ENCODE measurements around the gene ESYT1.

Gene ESYT1

GRCh38 chr12:56079723-56080555 is 48.1 kb upstream of the ESYT1 start, which contains the start of gene ERBB3 (continued):
- TF ChIP-seq, protein P1, sequence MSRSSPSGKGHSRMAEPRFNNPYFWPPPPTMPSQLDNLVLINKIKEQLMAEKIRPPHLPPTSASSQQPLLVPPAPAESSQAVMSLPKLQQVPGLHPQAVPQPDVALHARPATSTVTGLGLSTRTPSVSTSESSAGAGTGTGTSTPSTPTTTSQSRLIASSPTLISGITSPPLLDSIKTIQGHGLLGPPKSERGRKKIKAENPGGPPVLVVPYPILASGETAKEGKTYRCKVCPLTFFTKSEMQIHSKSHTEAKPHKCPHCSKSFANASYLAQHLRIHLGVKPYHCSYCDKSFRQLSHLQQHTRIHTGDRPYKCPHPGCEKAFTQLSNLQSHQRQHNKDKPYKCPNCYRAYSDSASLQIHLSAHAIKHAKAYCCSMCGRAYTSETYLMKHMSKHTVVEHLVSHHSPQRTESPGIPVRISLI (tag by site-specific recombination; IDR thresholded peaks at IDR 0.05), result no peak
- TF ChIP-seq ZNF76 (tag by site-specific recombination; IDR thresholded peaks at IDR 0.05; ENCODE audit: borderline replicate concordance, low read depth) (peak; percentile 76; the same call in 1 of the 2 replicates), MEIS1 (CRISPR knock-in tag; IDR thresholded peaks at IDR 0.05; ENCODE audit: borderline replicate concordance) (no peak), YY2 (tag by site-specific recombination; IDR thresholded peaks at IDR 0.05) (peak; percentile 62), PRDM6 (tag by site-specific recombination; IDR thresholded peaks at IDR 0.05) (no peak), ZNF404 (tag by site-specific recombination; IDR thresholded peaks at IDR 0.05) (no peak), ZNF843 (tag by site-specific recombination; IDR thresholded peaks at IDR 0.05) (peak; percentile 77), ZNF473 (tag by site-specific recombination; IDR thresholded peaks at IDR 0.05) (no peak), ZBTB17 (tag by site-specific recombination; IDR thresholded peaks at IDR 0.05) (peak; percentile 100), ZNF518A (tag by site-specific recombination; conservative IDR thresholded peaks at IDR 0.05; ENCODE audit: low read depth) (no peak), ZNF10 (tag by site-specific recombination; IDR thresholded peaks at IDR 0.05) (peak; percentile 49; the same call in 1 of the 2 replicates), ZNF530 (tag by site-specific recombination; IDR thresholded peaks at IDR 0.05; ENCODE audit: low read depth) (no peak), ZNF350 (tag by site-specific recombination; IDR thresholded peaks at IDR 0.05) (no peak), ZNF791 (tag by site-specific recombination; IDR thresholded peaks at IDR 0.05) (no peak), BCL11A (tag by site-specific recombination; IDR thresholded peaks at IDR 0.05; ENCODE audit: low read depth) (peak; percentile 94), ZNF184 (tag by site-specific recombination; IDR thresholded peaks at IDR 0.05) (no peak), ZNF354C (tag by site-specific recombination; IDR thresholded peaks at IDR 0.05; ENCODE audit: borderline replicate concordance, low read depth) (no peak), ZNF223 (tag by site-specific recombination; IDR thresholded peaks at IDR 0.05) (no peak), ZNF701 (tag by site-specific recombination; IDR thresholded peaks at IDR 0.05) (0 out of 2 replicates have a peak, but pooled peaks have one; percentile 33), ZNF221 (tag by site-specific recombination; IDR thresholded peaks at IDR 0.05; ENCODE audit: borderline replicate concordance) (no peak), ZNF133 (tag by site-specific recombination; IDR thresholded peaks at IDR 0.05) (no peak), ZFP37 (tag by site-specific recombination; IDR thresholded peaks at IDR 0.05) (peak; percentile 48)
- TF ChIP-seq, protein P2, sequence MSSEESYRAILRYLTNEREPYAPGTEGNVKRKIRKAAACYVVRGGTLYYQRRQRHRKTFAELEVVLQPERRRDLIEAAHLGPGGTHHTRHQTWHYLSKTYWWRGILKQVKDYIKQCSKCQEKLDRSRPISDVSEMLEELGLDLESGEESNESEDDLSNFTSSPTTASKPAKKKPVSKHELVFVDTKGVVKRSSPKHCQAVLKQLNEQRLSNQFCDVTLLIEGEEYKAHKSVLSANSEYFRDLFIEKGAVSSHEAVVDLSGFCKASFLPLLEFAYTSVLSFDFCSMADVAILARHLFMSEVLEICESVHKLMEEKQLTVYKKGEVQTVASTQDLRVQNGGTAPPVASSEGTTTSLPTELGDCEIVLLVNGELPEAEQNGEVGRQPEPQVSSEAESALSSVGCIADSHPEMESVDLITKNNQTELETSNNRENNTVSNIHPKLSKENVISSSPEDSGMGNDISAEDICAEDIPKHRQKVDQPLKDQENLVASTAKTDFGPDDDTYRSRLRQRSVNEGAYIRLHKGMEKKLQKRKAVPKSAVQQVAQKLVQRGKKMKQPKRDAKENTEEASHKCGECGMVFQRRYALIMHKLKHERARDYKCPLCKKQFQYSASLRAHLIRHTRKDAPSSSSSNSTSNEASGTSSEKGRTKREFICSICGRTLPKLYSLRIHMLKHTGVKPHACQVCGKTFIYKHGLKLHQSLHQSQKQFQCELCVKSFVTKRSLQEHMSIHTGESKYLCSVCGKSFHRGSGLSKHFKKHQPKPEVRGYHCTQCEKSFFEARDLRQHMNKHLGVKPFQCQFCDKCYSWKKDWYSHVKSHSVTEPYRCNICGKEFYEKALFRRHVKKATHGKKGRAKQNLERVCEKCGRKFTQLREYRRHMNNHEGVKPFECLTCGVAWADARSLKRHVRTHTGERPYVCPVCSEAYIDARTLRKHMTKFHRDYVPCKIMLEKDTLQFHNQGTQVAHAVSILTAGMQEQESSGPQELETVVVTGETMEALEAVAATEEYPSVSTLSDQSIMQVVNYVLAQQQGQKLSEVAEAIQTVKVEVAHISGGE (tag by site-specific recombination; conservative IDR thresholded peaks at IDR 0.05; ENCODE audit: low read depth), result peak; percentile 52; the same call in 1 of the 2 replicates
- TF ChIP-seq, protein P3, sequence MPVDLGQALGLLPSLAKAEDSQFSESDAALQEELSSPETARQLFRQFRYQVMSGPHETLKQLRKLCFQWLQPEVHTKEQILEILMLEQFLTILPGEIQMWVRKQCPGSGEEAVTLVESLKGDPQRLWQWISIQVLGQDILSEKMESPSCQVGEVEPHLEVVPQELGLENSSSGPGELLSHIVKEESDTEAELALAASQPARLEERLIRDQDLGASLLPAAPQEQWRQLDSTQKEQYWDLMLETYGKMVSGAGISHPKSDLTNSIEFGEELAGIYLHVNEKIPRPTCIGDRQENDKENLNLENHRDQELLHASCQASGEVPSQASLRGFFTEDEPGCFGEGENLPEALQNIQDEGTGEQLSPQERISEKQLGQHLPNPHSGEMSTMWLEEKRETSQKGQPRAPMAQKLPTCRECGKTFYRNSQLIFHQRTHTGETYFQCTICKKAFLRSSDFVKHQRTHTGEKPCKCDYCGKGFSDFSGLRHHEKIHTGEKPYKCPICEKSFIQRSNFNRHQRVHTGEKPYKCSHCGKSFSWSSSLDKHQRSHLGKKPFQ (tag by site-specific recombination; IDR thresholded peaks at IDR 0.05), result peak; percentile 47; the same call in 1 of the 2 replicates
- TF ChIP-seq, protein P4, sequence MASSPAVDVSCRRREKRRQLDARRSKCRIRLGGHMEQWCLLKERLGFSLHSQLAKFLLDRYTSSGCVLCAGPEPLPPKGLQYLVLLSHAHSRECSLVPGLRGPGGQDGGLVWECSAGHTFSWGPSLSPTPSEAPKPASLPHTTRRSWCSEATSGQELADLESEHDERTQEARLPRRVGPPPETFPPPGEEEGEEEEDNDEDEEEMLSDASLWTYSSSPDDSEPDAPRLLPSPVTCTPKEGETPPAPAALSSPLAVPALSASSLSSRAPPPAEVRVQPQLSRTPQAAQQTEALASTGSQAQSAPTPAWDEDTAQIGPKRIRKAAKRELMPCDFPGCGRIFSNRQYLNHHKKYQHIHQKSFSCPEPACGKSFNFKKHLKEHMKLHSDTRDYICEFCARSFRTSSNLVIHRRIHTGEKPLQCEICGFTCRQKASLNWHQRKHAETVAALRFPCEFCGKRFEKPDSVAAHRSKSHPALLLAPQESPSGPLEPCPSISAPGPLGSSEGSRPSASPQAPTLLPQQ (tag by site-specific recombination; IDR thresholded peaks at IDR 0.05), result peak; percentile 87
